Endothelial cell of umbilical vein (primary cell): ENCODE measurements around the gene ASAP2.

Experiments
- FOS ChIP-seq: IDR thresholded peaks from 2 replicates; pipeline ENCODE4 v1.6.1; 2011; ENCODE audit warnings: mild to moderate bottlenecking, low read length, moderate library complexity, borderline replicate concordance; ENCODE audit not compliant: insufficient read depth
- POLR2A ChIP-seq: IDR thresholded peaks from 2 replicates; pipeline ENCODE4 v1.6.1; 2012; ENCODE audit warnings: low read depth, mild to moderate bottlenecking, control low read depth, low read length
- TF ChIP-seq, protein P1 (sequence below), 2 donors: IDR thresholded peaks; 1 replicate in 1 of 2; 2 replicates in 1 of 2; pipeline ENCODE4 v1.5.1; 2011; ENCODE audit warnings: low read length in 2 of 2, mild to moderate bottlenecking in 2 of 2, moderate library complexity in 2 of 2, control low read depth in 1 of 2, inconsistent platforms in 1 of 2, low read depth in 1 of 2; ENCODE audit not compliant: insufficient read depth in 1 of 2; ENCODE audit errors: extremely low read depth in 1 of 2

DNA sequence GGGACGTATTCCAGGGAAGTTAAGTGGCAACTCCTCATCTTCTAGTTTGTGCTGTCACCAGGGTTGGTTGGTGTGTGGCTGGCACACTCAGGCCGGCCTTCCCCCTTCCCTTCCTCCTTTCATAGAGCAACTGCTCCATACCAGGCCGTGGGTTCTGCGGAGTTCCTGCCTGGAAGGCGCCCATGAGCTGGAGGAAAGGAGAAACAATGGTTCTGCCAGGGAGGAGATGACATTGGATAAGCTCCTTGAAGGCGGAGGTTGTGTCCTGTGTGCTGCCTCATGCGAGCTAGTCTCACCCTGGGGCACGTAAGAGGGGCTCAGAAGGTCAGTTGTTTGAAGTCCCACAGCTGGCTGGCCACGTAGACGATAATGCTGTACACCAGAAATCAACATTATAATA, 19.2 kb downstream of the ASAP2 start:
- TF ChIP-seq, protein P1, sequence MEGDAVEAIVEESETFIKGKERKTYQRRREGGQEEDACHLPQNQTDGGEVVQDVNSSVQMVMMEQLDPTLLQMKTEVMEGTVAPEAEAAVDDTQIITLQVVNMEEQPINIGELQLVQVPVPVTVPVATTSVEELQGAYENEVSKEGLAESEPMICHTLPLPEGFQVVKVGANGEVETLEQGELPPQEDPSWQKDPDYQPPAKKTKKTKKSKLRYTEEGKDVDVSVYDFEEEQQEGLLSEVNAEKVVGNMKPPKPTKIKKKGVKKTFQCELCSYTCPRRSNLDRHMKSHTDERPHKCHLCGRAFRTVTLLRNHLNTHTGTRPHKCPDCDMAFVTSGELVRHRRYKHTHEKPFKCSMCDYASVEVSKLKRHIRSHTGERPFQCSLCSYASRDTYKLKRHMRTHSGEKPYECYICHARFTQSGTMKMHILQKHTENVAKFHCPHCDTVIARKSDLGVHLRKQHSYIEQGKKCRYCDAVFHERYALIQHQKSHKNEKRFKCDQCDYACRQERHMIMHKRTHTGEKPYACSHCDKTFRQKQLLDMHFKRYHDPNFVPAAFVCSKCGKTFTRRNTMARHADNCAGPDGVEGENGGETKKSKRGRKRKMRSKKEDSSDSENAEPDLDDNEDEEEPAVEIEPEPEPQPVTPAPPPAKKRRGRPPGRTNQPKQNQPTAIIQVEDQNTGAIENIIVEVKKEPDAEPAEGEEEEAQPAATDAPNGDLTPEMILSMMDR (IDR thresholded peaks at IDR 0.05; ENCODE audit: extremely low read depth in 1 of 2, insufficient read depth in 1 of 2, low read depth in 1 of 2, low read length in 2 of 2) = no peak
- TF ChIP-seq POLR2A (no peak), FOS (no peak)
